ENCODE measurements around the gene LRP1.

The LRP1 gene

GRCh38 chr12:57164454-57164853 lies 36.2 kb downstream of the LRP1 start:
- Histone ChIP-seq H3K9ac (ENCODE audit: insufficient read length) (no peak overlapping the region), H3K4me3 (no peak overlapping the region), H3K9me3 (ENCODE audit: low read depth, low read length) (no peaks in the 10 kb centered on the region), H3K27ac (no peak overlapping the region), H3K36me3 (ENCODE audit: insufficient read depth, low read length) (peaks cover 64% of the 10 kb centered on the region; the same call in 1 of the 2 replicates)
- DNase-seq (ENCODE audit: low read depth, low spot score), result no peak
- no peak for TF ChIP-seq FOXP2 (optimal IDR thresholded peaks at IDR 0.05; ENCODE audit: control extremely low read depth, extremely low read length, insufficient read depth)
- TF ChIP-seq EZH2 (IDR thresholded peaks at IDR 0.05), result no peak
- TF ChIP-seq POLR2AphosphoS5 (IDR thresholded peaks at IDR 0.05; ENCODE audit: borderline replicate concordance, low read depth, low read length), result no peak

GRCh38 chr12:57164966-57165625 lies 36.8 kb downstream of the LRP1 start:
- DNase-seq (ENCODE audit: low read depth, low spot score), result no peak
- TF ChIP-seq FOXP2 (optimal IDR thresholded peaks at IDR 0.05; ENCODE audit: control extremely low read depth, extremely low read length, insufficient read depth), result no peak
- no peak for TF ChIP-seq EZH2 (IDR thresholded peaks at IDR 0.05)
- TF ChIP-seq POLR2AphosphoS5 (IDR thresholded peaks at IDR 0.05; ENCODE audit: borderline replicate concordance, low read depth, low read length), result no peak
- peaks cover 58% of the 10 kb centered on the region; the same call in 1 of the 2 replicates for H3K36me3 ChIP-seq (ENCODE audit: insufficient read depth, low read length)
- H3K27ac ChIP-seq, result no peak overlapping the region
- no peak overlapping the region for H3K9ac ChIP-seq (ENCODE audit: insufficient read length)
- H3K9me3 ChIP-seq (ENCODE audit: low read depth, low read length), result no peaks in the 10 kb centered on the region
- H3K4me3 ChIP-seq, result no peak overlapping the region

- Histone ChIP-seq H3K27ac (no peak overlapping the region), H3K36me3 (ENCODE audit: insufficient read depth, low read length) (peaks cover 53% of the 10 kb centered on the region; the same call in 1 of the 2 replicates), H3K4me3 (no peak overlapping the region), H3K9ac (ENCODE audit: insufficient read length) (no peak overlapping the region), H3K9me3 (ENCODE audit: low read depth, low read length) (no peaks in the 10 kb centered on the region)
- TF ChIP-seq EZH2 (IDR thresholded peaks at IDR 0.05) (no peak), FOXP2 (optimal IDR thresholded peaks at IDR 0.05; ENCODE audit: control extremely low read depth, extremely low read length, insufficient read depth) (no peak), POLR2AphosphoS5 (IDR thresholded peaks at IDR 0.05; ENCODE audit: borderline replicate concordance, low read depth, low read length) (no peak)
- DNase-seq (ENCODE audit: low read depth, low spot score), result no peak
These were observed 37.5 kb downstream of the LRP1 start for GRCh38 chr12:57165741-57166140.

- no peak for DNase-seq (ENCODE audit: low read depth, low spot score)
- Histone ChIP-seq H3K9me3 (ENCODE audit: low read depth, low read length) (no peaks in the 10 kb centered on the region), H3K27ac (no peak overlapping the region), H3K4me3 (no peak overlapping the region), H3K36me3 (ENCODE audit: insufficient read depth, low read length) (peaks cover 41% of the 10 kb centered on the region; the same call in 1 of the 2 replicates), H3K9ac (ENCODE audit: insufficient read length) (no peak overlapping the region)
- TF ChIP-seq POLR2AphosphoS5 (IDR thresholded peaks at IDR 0.05; ENCODE audit: borderline replicate concordance, low read depth, low read length) (no peak), FOXP2 (optimal IDR thresholded peaks at IDR 0.05; ENCODE audit: control extremely low read depth, extremely low read length, insufficient read depth) (no peak), EZH2 (IDR thresholded peaks at IDR 0.05) (no peak)
These were observed 38.7 kb downstream of the LRP1 start for GRCh38 chr12:57166971-57167371.

GRCh38 chr12:57168058-57168457 lies 39.8 kb downstream of the LRP1 start:
- Histone ChIP-seq H3K9me3 (ENCODE audit: low read depth, low read length) (no peaks in the 10 kb centered on the region), H3K36me3 (ENCODE audit: insufficient read depth, low read length) (peaks cover 32% of the 10 kb centered on the region; the same call in 1 of the 2 replicates), H3K4me3 (no peak overlapping the region), H3K9ac (ENCODE audit: insufficient read length) (no peak overlapping the region), H3K27ac (no peak overlapping the region)
- DNase-seq (ENCODE audit: low read depth, low spot score), result no peak
- TF ChIP-seq EZH2 (IDR thresholded peaks at IDR 0.05) (no peak), FOXP2 (optimal IDR thresholded peaks at IDR 0.05; ENCODE audit: control extremely low read depth, extremely low read length, insufficient read depth) (no peak), POLR2AphosphoS5 (IDR thresholded peaks at IDR 0.05; ENCODE audit: borderline replicate concordance, low read depth, low read length) (no peak)

GRCh38 chr12:57169046-57169795 lies 40.9 kb downstream of the LRP1 start:
- no peak overlapping the region for H3K27ac ChIP-seq
- TF ChIP-seq FOXP2 (optimal IDR thresholded peaks at IDR 0.05; ENCODE audit: control extremely low read depth, extremely low read length, insufficient read depth) (no peak), EZH2 (IDR thresholded peaks at IDR 0.05) (no peak), POLR2AphosphoS5 (IDR thresholded peaks at IDR 0.05; ENCODE audit: borderline replicate concordance, low read depth, low read length) (no peak)
- H3K4me3 ChIP-seq, result no peak overlapping the region
- DNase-seq (ENCODE audit: low read depth, low spot score), result no peak
- H3K9ac ChIP-seq (ENCODE audit: insufficient read length), result no peak overlapping the region
- peaks cover 29% of the 10 kb centered on the region; the same call in 1 of the 2 replicates for H3K36me3 ChIP-seq (ENCODE audit: insufficient read depth, low read length)
- no peaks in the 10 kb centered on the region for H3K9me3 ChIP-seq (ENCODE audit: low read depth, low read length)

GRCh38 chr12:57169969-57170368 lies 41.7 kb downstream of the LRP1 start:
- peaks cover 27% of the 10 kb centered on the region; the same call in 1 of the 2 replicates for H3K36me3 ChIP-seq (ENCODE audit: insufficient read depth, low read length)
- H3K4me3 ChIP-seq, result no peak overlapping the region
- no peaks in the 10 kb centered on the region for H3K9me3 ChIP-seq (ENCODE audit: low read depth, low read length)
- H3K9ac ChIP-seq (ENCODE audit: insufficient read length), result no peak overlapping the region
- no peak for DNase-seq (ENCODE audit: low read depth, low spot score)
- TF ChIP-seq EZH2 (IDR thresholded peaks at IDR 0.05) (no peak), FOXP2 (optimal IDR thresholded peaks at IDR 0.05; ENCODE audit: control extremely low read depth, extremely low read length, insufficient read depth) (no peak), POLR2AphosphoS5 (IDR thresholded peaks at IDR 0.05; ENCODE audit: borderline replicate concordance, low read depth, low read length) (no peak)
- H3K27ac ChIP-seq, result no peak overlapping the region

- Histone ChIP-seq H3K9me3 (ENCODE audit: low read depth, low read length) (no peaks in the 10 kb centered on the region), H3K4me3 (no peak overlapping the region), H3K27ac (no peak overlapping the region), H3K36me3 (ENCODE audit: insufficient read depth, low read length) (peaks cover 27% of the 10 kb centered on the region; the same call in 1 of the 2 replicates), H3K9ac (ENCODE audit: insufficient read length) (no peak overlapping the region)
- TF ChIP-seq EZH2 (IDR thresholded peaks at IDR 0.05) (no peak), FOXP2 (optimal IDR thresholded peaks at IDR 0.05; ENCODE audit: control extremely low read depth, extremely low read length, insufficient read depth) (no peak), POLR2AphosphoS5 (IDR thresholded peaks at IDR 0.05; ENCODE audit: borderline replicate concordance, low read depth, low read length) (no peak)
- no peak for DNase-seq (ENCODE audit: low read depth, low spot score)
These were observed 42.1 kb downstream of the LRP1 start for GRCh38 chr12:57170408-57170807.

All from SK-N-MC (cell line).